ENCODE measurements around the gene VPS37C.

Gene VPS37C

DNA sequence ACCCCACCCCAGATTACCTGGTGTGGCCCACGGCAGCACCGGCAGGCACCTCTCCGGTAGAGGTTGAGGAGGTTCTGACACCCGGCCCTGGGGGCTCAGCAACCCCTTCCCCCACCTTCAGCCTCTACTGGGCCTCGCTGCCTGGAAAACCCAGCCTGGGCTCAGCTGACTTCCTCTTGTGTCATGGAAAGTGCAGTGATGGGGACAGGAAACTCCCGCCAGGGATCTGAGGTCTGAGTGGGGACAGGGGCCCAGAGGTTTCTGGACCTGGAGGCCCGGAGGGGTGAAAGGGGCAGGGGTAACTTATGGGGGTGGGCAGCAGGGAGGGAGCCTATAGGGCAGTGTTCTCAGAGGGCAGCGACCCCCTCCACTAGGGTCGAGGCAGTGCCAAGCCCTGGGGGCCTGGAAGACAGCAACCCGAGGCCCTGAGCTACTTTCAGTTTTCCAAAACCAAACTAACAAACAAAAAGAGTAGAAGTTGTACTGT is 68.9 kb downstream of the VPS37C start:
- DNase-seq = no peak

GRCh38 chr11:61091373-61092279 is 69.6 kb downstream of the VPS37C start:
- no peak for DNase-seq

- DNase-seq = no peak
These were observed 70.2 kb downstream of the VPS37C start for GRCh38 chr11:61090982-61091372.

DNA sequence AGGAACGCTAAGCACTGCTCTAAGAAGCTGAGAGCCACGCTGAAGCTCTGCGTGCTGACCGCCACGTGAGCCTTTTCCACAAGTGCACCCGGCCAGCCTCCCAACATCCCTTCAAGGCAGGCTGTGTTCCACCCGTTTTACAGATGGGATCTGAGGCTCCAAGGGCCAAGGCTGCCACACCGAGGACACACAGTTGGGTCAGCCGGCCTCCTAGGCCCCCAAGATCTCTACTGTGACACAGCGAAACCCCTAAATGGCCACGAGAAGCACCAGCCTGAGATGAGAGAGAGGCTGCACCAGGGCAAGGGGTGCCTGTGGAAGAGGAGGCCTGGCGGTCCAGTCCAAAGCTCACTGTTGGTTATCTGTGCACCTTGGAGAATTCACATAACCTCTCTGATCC is 70.7 kb downstream of the VPS37C start:
- no peak for DNase-seq

- no peak for DNase-seq
These were observed 71.3 kb downstream of the VPS37C start for GRCh38 chr11:61089806-61090491.

DNA sequence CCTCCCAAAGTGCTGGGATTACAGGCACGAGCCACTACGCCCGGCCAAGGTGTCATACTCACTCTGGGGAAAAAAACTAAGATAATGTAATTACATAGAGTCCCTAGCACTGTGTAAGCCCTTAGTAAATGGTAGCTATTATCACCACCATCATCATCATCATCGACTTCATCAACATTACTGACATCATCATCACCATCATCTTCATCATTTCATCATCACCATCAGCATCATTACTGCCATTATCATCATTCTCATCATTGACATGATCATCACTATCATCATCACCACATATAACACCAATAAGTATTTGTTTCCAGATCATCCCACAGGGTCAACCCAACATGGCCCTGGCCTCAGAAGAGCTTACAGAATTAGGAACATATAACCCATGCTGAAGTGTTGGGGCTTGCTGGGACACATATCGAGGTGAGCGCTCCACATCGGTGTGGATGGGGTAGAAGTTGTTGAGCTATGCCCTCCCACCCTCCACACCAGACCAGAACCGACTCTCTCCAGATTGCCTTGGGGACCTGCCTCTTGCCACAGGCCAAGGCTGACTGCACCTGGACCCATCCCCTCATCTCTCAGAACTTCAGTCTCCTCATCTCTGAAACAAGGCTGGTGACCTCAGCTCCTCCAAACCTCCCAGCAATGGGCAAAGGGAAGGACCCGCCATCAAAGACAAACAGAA is 73.7 kb downstream of the VPS37C start:
- DNase-seq = no peak

GRCh38 chr11:61083601-61084147 is 77.6 kb downstream of the VPS37C start:
- DNase-seq = no peak

DNA sequence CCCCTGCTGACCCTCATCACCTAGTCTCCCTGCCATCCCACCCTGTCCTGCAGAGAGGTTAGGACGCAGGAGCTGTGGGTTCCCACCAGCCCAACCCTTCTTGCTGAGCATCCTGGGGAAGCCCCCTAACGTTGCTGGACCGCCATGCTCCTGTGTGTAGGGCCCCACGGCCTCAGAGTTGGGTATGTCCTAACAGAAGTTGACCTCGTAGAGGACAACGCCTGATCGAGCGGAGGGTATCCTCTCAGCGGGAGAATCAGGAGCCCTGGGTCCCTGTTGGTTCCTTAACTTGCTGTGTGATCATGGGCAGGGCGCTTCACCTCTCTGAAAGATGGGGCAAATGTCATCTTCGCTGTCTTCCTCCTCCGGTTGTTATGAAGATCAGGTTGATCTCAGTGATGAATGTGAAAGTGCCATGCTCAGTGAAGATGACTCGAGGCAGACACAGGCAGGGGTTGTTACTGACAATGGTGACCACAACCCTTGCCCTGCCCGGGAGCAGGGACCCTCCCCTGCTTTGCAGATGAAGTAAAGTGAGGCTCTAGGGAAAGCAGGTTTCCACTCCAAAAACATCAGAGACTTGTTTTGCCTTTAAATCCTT is 78.2 kb downstream of the VPS37C start:
- no peak for DNase-seq

DNA sequence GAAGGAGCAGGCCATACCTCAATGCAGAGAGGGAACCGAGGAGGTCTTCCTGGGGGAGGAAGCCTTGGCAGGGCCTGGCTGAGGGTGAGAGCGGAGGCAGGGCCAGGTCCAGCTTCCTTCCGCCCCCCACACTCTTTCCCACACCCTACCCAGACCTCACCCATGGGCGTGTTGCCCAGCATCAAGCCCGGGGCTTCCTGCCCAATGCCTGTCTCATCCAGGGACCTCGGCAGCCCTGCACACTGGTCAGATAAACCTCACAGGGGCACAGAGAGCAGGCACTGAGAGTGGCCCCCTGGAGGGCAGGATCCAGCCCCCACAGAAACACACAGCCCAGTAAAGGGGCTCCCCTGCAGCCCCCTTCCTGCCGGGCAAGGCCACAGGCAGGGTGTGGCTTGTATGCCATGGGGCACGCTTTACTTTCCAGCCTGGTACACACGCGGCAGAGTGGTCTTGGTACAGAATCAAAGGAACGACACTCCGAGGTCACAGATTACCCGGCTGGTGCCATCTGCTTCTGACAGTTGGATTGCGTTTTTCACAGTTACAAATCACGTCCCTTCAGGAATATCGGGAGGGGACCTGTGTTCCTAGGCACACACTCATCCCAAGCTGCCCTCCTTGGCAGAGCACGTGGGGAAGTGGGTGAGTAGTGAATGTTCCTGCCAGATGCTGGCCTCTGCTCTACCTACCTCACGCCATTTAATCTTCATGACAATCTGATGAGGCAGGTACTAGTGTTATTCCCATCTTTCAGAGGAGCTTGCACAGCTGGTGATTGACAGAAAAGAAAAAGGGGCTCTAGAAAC is 79.0 kb downstream of the VPS37C start:
- no peak for DNase-seq

DNA sequence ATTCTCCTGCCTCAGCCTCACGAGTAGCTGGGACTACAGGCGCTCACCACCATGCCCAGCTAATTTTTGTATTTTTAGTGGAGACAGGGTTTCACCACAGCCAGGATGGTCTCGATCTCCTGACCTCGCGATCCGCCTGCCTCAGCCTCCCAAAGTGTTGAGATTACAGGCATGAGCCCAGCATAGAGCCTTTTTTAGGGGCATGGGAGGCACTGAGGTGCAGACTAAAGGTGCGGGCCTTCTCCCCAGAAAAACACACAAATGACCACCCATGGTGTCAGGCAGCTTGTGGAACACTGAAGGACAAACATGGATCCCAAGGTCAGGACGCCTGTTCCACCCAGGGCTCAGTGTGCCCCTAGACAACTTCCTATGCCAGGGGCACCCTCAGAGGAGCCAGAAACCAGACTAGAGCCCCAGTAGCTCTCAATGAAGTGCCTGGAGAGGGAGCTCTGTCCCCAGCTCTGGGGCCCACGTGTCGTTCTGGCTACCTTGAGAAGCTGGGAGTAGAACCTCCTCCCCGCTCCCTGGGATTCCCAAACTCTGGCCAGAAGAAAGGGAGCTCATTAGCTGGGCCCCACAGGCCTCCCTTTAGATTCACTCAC is 80.1 kb downstream of the VPS37C start:
- no peak for DNase-seq

DNA sequence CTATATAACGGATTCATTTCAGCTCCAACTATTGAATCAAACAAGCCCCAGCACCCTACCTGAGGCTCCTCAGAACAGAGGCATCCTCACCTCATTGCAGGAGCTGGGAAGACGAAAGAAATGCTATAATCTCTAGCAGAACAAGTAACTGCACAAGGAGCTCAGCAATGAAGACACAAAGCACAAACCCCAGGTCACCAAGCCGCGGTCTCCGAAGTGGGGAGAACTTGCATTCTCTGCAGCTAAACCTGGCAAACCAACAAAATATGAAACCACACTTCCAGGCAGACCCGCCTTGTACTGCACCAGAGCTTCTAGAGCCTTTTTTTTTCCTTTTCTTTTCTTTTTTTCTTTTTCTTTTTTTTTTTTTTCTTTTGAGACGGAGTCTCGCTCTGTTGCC is 80.7 kb downstream of the VPS37C start:
- DNase-seq = no peak

Measured in activated gamma-delta T cell (primary cell).